Stimulated activated CD4-positive, alpha-beta T cell treated with anti-CD3 and anti-CD28 coated beads, Interleukin-1b, Interleukin-23, amount 100 ng/mL, for 4 hours (primary cell): ENCODE results near the gene CELA2B.

Source experiments
- DNase-seq, 2 donors: peaks; one replicate each; pipeline ENCODE4 v3.0.0-alpha.2; 2020; ENCODE audit warnings: low read depth in 2 of 2

Gene CELA2B

GRCh38 chr1:15525050-15526020 lies 49.4 kb downstream of the CELA2B start:
- no peak for DNase-seq

- no peak for DNase-seq
Measured at GRCh38 chr1:15526021-15526489, 50.2 kb downstream of the CELA2B start.

- peak; percentile 84 to 92 for DNase-seq
Measured at GRCh38 chr1:15526490-15527339, 50.8 kb downstream of the CELA2B start, which contains the start of gene DNAJC16. Gene DNAJC16, plus strand, starts transcription at chr1:15526848. Its CDS starts 2,258 bp downstream, at chr1:15529106.

GRCh38 chr1:15531003-15531402 lies 55.1 kb downstream of the CELA2B start:
- no peak for DNase-seq

- DNase-seq = no peak
Measured at GRCh38 chr1:15531682-15532081, 55.8 kb downstream of the CELA2B start.

- no peak for DNase-seq
Measured at GRCh38 chr1:15538771-15539170, 62.9 kb downstream of the CELA2B start.

- DNase-seq = no peak
Measured at GRCh38 chr1:15540186-15540585, 64.3 kb downstream of the CELA2B start.
